GM12878 (cell line): Measurements from ENCODE around the gene AK8. TPM values are rescaled to one million over a fixed set of nuclear protein-coding genes. Genes with fewer than 3 reads are reported as not detected.

Experiments
- ATAC-seq: fragments of 200-7000 bp; cut with Tn5 transposase; 3 replicates; pipeline ENCODE4 v1.9.1; 2020; ENCODE audit warnings: mild to moderate bottlenecking, moderate library complexity
- BruUV-seq: library from RNA; stranded (reverse); fragments of 400-500 nt; replicated peaks from 2 replicates; lab custom pipeline; 2021; lab: Mats Ljungman, UMichigan
- CTCF ChIA-PET: fragments of 300-600 bp; sonication (Branson Sonifier 250); formaldehyde crosslinking; extraction: SDS; loops from one replicate; lab custom pipeline; 2021; ENCODE audit warnings: inconsistent platforms; lab: Yijun Ruan, JAX
- POLR2A ChIA-PET: fragments of 350-600 bp; formaldehyde crosslinking; extraction: SDS; loops from one replicate; lab custom pipeline; 2021; ENCODE audit warnings: inconsistent platforms; lab: Charles Lee
- RAD21 ChIA-PET: fragments of 300-600 bp; sonication (Branson Sonifier 250); formaldehyde crosslinking; loops from one replicate; lab custom pipeline; 2023; ENCODE audit warnings: antibody characterized with exemption; ENCODE audit not compliant: unreplicated experiment; lab: Charles Lee
- SMC1A ChIA-PET: fragments of 300-600 bp; sonication (Branson Sonifier 250); formaldehyde crosslinking; loops from one replicate; lab custom pipeline; 2023; ENCODE audit not compliant: unreplicated experiment, uncharacterized antibody; lab: Charles Lee
- DNase-seq: peaks from one replicate; pipeline ENCODE4 v3.0.0-alpha.2; 2011; ENCODE audit warnings: low read depth, low spot score
- FAIRE-seq: peaks from 3 replicates; lab custom pipeline; 2011; peaks lifted over from hg19 to GRCh38; lab: Jason Lieb, UNC
- H2AFZ ChIP-seq: 2 replicates; pipeline ENCODE4 v1.6.0; 2011; ENCODE audit warnings: low read depth, low read length, control low read depth; ENCODE audit not compliant: control insufficient read depth
- H3K27ac ChIP-seq: 2 replicates; pipeline ENCODE4 v1.5.1; 2011; ENCODE audit warnings: control low read depth; ENCODE audit not compliant: control insufficient read depth, insufficient read depth
- H3K27me3 ChIP-seq, 2 experiments: replicated peaks in 1 of 2; 2 replicates each; pipeline versions ENCODE4 v1.6.0 to v1.6.1; 2011; ENCODE audit warnings: low read length in 1 of 2; ENCODE audit not compliant: control insufficient read depth in 2 of 2, insufficient read depth in 2 of 2
- H3K36me3 ChIP-seq, 2 experiments: 2 replicates each; pipeline ENCODE4 v1.5.1; 2011; ENCODE audit warnings: low read length in 1 of 2; ENCODE audit not compliant: control insufficient read depth in 2 of 2, insufficient read depth in 2 of 2
- H3K4me1 ChIP-seq: 2 replicates; pipeline ENCODE4 v1.6.1; 2011; ENCODE audit warnings: mild to moderate bottlenecking, low read length, moderate library complexity, mixed read lengths; ENCODE audit not compliant: control insufficient read depth, insufficient read depth
- H3K4me2 ChIP-seq: 2 replicates; pipeline ENCODE4 v1.6.0; 2011; ENCODE audit warnings: control low read depth; ENCODE audit not compliant: control insufficient read depth, insufficient read depth
- H3K4me3 ChIP-seq: fragments of 200-600 bp; sonication (generic); 2 replicates; pipeline ENCODE4 v1.5.1; 2016
- H3K79me2 ChIP-seq: 2 replicates; pipeline ENCODE4 v1.6.0; 2011; ENCODE audit warnings: low read length; ENCODE audit not compliant: control insufficient read depth, insufficient read depth
- H3K9ac ChIP-seq: 2 replicates; pipeline ENCODE4 v1.8.0; 2011; ENCODE audit warnings: low read length, control low read depth, mixed read lengths; ENCODE audit not compliant: control insufficient read depth, insufficient read depth
- H3K9me3 ChIP-seq: replicated peaks from 3 replicates; pipeline ENCODE4 v1.5.1; 2011; ENCODE audit warnings: mild to moderate bottlenecking, low read length; ENCODE audit not compliant: control insufficient read depth, insufficient read depth
- H4K20me1 ChIP-seq: 2 replicates; pipeline ENCODE4 v1.6.0; 2011; ENCODE audit not compliant: control insufficient read depth, insufficient read depth
- BMI1 ChIP-seq: fragments of 450-650 bp; IDR thresholded peaks from 2 replicates; pipeline ENCODE4 v1.6.1; 2016; ENCODE audit warnings: mild to moderate bottlenecking, moderate library complexity, borderline replicate concordance
- FOS ChIP-seq: IDR thresholded peaks from 3 replicates; pipeline ENCODE4 v1.6.1; 2011; ENCODE audit warnings: borderline replicate concordance; ENCODE audit not compliant: insufficient read length; ENCODE audit errors: extremely low read depth
- HCFC1 ChIP-seq: fragments of 150-350 bp; IDR thresholded peaks from 2 replicates; pipeline ENCODE4 v1.6.1; 2014; ENCODE audit warnings: low read length
- IRF3 ChIP-seq: fragments of 450-650 bp; IDR thresholded peaks from 2 replicates; pipeline ENCODE4 v1.6.1; 2014; ENCODE audit warnings: mild to moderate bottlenecking
- MTA2 ChIP-seq: fragments of 450-650 bp; IDR thresholded peaks from 2 replicates; pipeline ENCODE4 v1.6.1; 2016; ENCODE audit warnings: low read depth, mild to moderate bottlenecking, moderate library complexity
- SPI1 ChIP-seq: IDR thresholded peaks from 2 replicates; pipeline ENCODE4 v1.6.1; 2011; ENCODE audit warnings: low read depth, mild to moderate bottlenecking, low read length, moderate library complexity, borderline replicate concordance; ENCODE audit not compliant: insufficient read depth
- WGBS: methylation state at CpG from one replicate; pipeline ENCODE4 v1.1.6; 2016; ENCODE audit warnings: low lambda C conversion rate; ENCODE audit not compliant: insufficient replicate concordance, insufficient coverage; ENCODE audit errors: missing lambda C conversion rate; 5-methylcytosine and 5-hydroxymethylcytosine counted together
- in situ Hi-C: fragments of 300-500 bp; cut with MboI; formaldehyde crosslinking; loops from 9 replicates; pipeline ENCODE4 v1.14.3; 2018; ENCODE audit warnings: mixed read lengths
- intact Hi-C: fragments of 100-400 bp; cut with micrococcal nuclease; formaldehyde crosslinking; loops from one replicate; pipeline ENCODE4 v1.14.2; 2022; ENCODE audit not compliant: unreplicated experiment
- polyA plus RNA-seq, 11 experiments: library from polyadenylated mRNA; depleted of rRNA in 4 of 11; unstranded in 6 of 11; stranded (reverse) in 5 of 11; fragments of >200 nt; fragmentation: Nextera tagmentation in 4 of 11; fragmentation: Illumina TruSeq in 1 of 11; extraction: Ambion mirVana in 4 of 11; extraction: Trizol in 1 of 11; gene quantifications; 1 replicate in 1 of 11; 2 replicates in 10 of 11; pipeline versions ENCODE4 v1.2.1 to v1.2.3, GENCODE V29; 2011 to 2016; ENCODE audit warnings: inconsistent platforms in 2 of 11, missing spikeins in 2 of 11, low read depth in 1 of 11
- total RNA-seq, 4 experiments: library from RNA; depleted of rRNA in 3 of 4; stranded (reverse); fragments of >200 nt in 3 of 4; fragmentation: Illumina TruSeq in 1 of 4; extraction: Trizol in 1 of 4; gene quantifications; 2 replicates each; pipeline versions ENCODE4 v1.2.1 to v1.2.3, GENCODE V29; 2013 to 2021
- TF ChIP-seq, protein P1 (sequence below): IDR thresholded peaks from 2 replicates; pipeline ENCODE4 v1.6.1; 2011; ENCODE audit warnings: low read depth, mild to moderate bottlenecking, low read length, moderate library complexity, borderline replicate concordance; ENCODE audit errors: extremely low read depth

Gene AK8
- total and polyA plus RNA-seq, 10 of the 15 experiments (the other 5 are each of a cell fraction or from before 2014, with no cell fraction given) = 0.03 to 0.12 (median 0.06) TPM; not detected in 5

DNA sequence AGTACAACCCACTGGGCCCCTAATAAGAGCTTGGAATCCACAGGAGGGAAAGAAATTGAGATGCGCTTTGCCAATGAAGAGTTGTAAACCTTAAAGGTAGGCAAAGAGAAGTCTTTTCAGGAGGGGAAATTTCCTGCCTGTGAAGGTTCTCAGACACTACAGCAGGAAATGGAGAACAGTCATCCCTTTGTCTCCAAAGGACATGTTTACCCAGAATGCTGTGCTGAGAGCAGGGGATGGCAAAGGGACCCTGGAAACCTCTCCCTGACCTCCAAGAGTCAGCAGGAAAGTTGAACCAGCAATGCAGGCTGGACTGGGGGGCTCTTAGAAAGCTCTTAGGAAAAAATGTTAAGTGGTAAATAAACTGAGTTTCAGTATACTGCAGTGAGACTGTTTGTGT is 103.2 kb downstream of the AK8 start (continued):
- TF ChIP-seq MTA2 (no peak), FOS (no peak), IRF3 (no peak), HCFC1 (no peak)

DNA sequence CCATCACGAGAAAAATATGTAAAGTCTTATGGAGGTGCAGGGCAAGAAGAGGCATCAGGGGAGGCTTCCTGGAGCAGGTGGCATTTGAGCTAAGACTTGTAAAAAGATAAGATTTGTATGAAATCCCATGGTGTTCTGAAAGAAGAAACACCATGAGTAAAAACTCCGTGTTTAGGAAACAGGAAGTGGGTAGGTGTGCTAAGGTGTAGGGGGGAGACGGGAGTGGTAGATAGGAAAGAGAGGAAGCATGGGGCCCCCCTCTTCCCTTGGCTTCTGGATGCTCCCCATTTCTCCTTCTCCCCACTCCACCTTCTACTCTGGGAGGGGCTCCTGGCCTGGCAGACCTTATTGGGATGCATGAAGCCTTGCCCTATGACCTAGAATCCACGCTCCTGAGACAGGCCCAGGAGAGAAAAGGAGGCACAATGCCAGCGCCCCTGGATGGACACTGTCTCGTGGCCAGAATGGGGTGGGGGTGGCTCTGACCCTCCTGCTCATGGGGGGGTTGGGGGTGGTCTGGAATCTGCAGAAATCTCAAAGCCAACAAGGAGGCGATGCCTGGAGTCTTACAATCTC is 104.2 kb downstream of the AK8 start:
- FAIRE-seq = no peak
- TF ChIP-seq HCFC1 = no peak
- TF ChIP-seq BMI1 = no peak
- TF ChIP-seq, protein P1, sequence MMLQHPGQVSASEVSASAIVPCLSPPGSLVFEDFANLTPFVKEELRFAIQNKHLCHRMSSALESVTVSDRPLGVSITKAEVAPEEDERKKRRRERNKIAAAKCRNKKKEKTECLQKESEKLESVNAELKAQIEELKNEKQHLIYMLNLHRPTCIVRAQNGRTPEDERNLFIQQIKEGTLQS = no peak
- TF ChIP-seq SPI1 = peak; percentile 57; the same call in 1 of the 2 replicates
- ChIA-PET POLR2A (no interaction called here), RAD21 (no interaction called here), CTCF (interaction anchor here (0.7 to 0.9 kb wide), 2 partner anchors 10 to 11 kb away, joined by 3 read pairs; no protein-coding TSS in a partner anchor), SMC1A (no interaction called here)
- Histone ChIP-seq H3K36me3 (no peaks in the 10 kb centered on the region), H3K4me1 (peaks cover 3% of the 10 kb centered on the region), H2AFZ (no peak overlapping the region), H3K27ac (no peak overlapping the region), H3K4me3 (no peak overlapping the region), H3K9ac (no peak overlapping the region), H4K20me1 (no peaks in the 10 kb centered on the region), H3K9me3 (peaks cover 6% of the 10 kb centered on the region; the same call in 2 of the 3 replicates), H3K27me3 (no peaks in the 10 kb centered on the region), H3K79me2 (no peaks in the 10 kb centered on the region), H3K4me2 (no peak overlapping the region)
- ATAC-seq = no peak
- in situ Hi-C loops (no loop called here), intact Hi-C loops (no loop called here)
- BruUV-seq = no TSS peak
- 44% methylated on average over 7 of the region's 7 CpGs for WGBS
- DNase-seq = no peak
